GM12878 (cell line): ENCODE data around the gene GSG1L. TPM values are rescaled to one million over a fixed set of nuclear protein-coding genes. Genes with fewer than 3 reads are reported as not detected.
A peak's percentile ranks its signal among the peaks of the same experiment; 100 is the strongest.

Experiments
- ATAC-seq: fragments of 200-7000 bp; cut with Tn5 transposase; 3 replicates; pipeline ENCODE4 v1.9.1; 2020; ENCODE audit warnings: mild to moderate bottlenecking, moderate library complexity
- BruUV-seq: library from RNA; stranded (reverse); fragments of 400-500 nt; replicated peaks from 2 replicates; lab custom pipeline; 2021; lab: Mats Ljungman, UMichigan
- CTCF ChIA-PET: fragments of 300-600 bp; sonication (Branson Sonifier 250); formaldehyde crosslinking; extraction: SDS; loops from one replicate; lab custom pipeline; 2021; ENCODE audit warnings: inconsistent platforms; lab: Yijun Ruan, JAX
- POLR2A ChIA-PET: fragments of 350-600 bp; formaldehyde crosslinking; extraction: SDS; loops from one replicate; lab custom pipeline; 2021; ENCODE audit warnings: inconsistent platforms; lab: Charles Lee
- RAD21 ChIA-PET: fragments of 300-600 bp; sonication (Branson Sonifier 250); formaldehyde crosslinking; loops from one replicate; lab custom pipeline; 2023; ENCODE audit warnings: antibody characterized with exemption; ENCODE audit not compliant: unreplicated experiment; lab: Charles Lee
- SMC1A ChIA-PET: fragments of 300-600 bp; sonication (Branson Sonifier 250); formaldehyde crosslinking; loops from one replicate; lab custom pipeline; 2023; ENCODE audit not compliant: unreplicated experiment, uncharacterized antibody; lab: Charles Lee
- DNase-seq: peaks from one replicate; pipeline ENCODE4 v3.0.0-alpha.2; 2011; ENCODE audit warnings: low read depth, low spot score
- FAIRE-seq: peaks from 3 replicates; lab custom pipeline; 2011; peaks lifted over from hg19 to GRCh38; lab: Jason Lieb, UNC
- H2AFZ ChIP-seq: 2 replicates; pipeline ENCODE4 v1.6.0; 2011; ENCODE audit warnings: low read depth, low read length, control low read depth; ENCODE audit not compliant: control insufficient read depth
- H3K27ac ChIP-seq: 2 replicates; pipeline ENCODE4 v1.5.1; 2011; ENCODE audit warnings: control low read depth; ENCODE audit not compliant: control insufficient read depth, insufficient read depth
- H3K27me3 ChIP-seq, 2 experiments: replicated peaks in 1 of 2; 2 replicates each; pipeline versions ENCODE4 v1.6.0 to v1.6.1; 2011; ENCODE audit warnings: low read length in 1 of 2; ENCODE audit not compliant: control insufficient read depth in 2 of 2, insufficient read depth in 2 of 2
- H3K36me3 ChIP-seq, 2 experiments: 2 replicates each; pipeline ENCODE4 v1.5.1; 2011; ENCODE audit warnings: low read length in 1 of 2; ENCODE audit not compliant: control insufficient read depth in 2 of 2, insufficient read depth in 2 of 2
- H3K4me1 ChIP-seq: 2 replicates; pipeline ENCODE4 v1.6.1; 2011; ENCODE audit warnings: mild to moderate bottlenecking, low read length, moderate library complexity, mixed read lengths; ENCODE audit not compliant: control insufficient read depth, insufficient read depth
- H3K4me2 ChIP-seq: 2 replicates; pipeline ENCODE4 v1.6.0; 2011; ENCODE audit warnings: control low read depth; ENCODE audit not compliant: control insufficient read depth, insufficient read depth
- H3K4me3 ChIP-seq: fragments of 200-600 bp; sonication (generic); 2 replicates; pipeline ENCODE4 v1.5.1; 2016
- H3K79me2 ChIP-seq: 2 replicates; pipeline ENCODE4 v1.6.0; 2011; ENCODE audit warnings: low read length; ENCODE audit not compliant: control insufficient read depth, insufficient read depth
- H3K9ac ChIP-seq: 2 replicates; pipeline ENCODE4 v1.8.0; 2011; ENCODE audit warnings: low read length, control low read depth, mixed read lengths; ENCODE audit not compliant: control insufficient read depth, insufficient read depth
- H3K9me3 ChIP-seq: replicated peaks from 3 replicates; pipeline ENCODE4 v1.5.1; 2011; ENCODE audit warnings: mild to moderate bottlenecking, low read length; ENCODE audit not compliant: control insufficient read depth, insufficient read depth
- H4K20me1 ChIP-seq: 2 replicates; pipeline ENCODE4 v1.6.0; 2011; ENCODE audit not compliant: control insufficient read depth, insufficient read depth
- EZH2 ChIP-seq: IDR thresholded peaks from 2 replicates; pipeline ENCODE4 v1.6.1; 2012; ENCODE audit warnings: low read depth, mild to moderate bottlenecking, control low read depth, inconsistent platforms, low read length, borderline replicate concordance; ENCODE audit not compliant: control insufficient read depth
- MEF2B ChIP-seq: fragments of 450-650 bp; IDR thresholded peaks from 2 replicates; pipeline ENCODE4 v1.6.1; 2018; ENCODE audit warnings: mild to moderate bottlenecking, moderate library complexity; ENCODE audit not compliant: partially characterized antibody, poor library complexity, severe bottlenecking
- RAD21 ChIP-seq: IDR thresholded peaks from 2 replicates; pipeline ENCODE4 v1.6.1; 2011; ENCODE audit warnings: mild to moderate bottlenecking, low read depth, low read length, moderate library complexity; ENCODE audit not compliant: insufficient read depth
- SMC3 ChIP-seq: IDR thresholded peaks from 2 replicates; pipeline ENCODE4 v1.6.1; 2011; ENCODE audit warnings: low read length, improper control_type of control experiment, borderline replicate concordance
- WGBS: methylation state at CpG from one replicate; pipeline ENCODE4 v1.1.6; 2016; ENCODE audit warnings: low lambda C conversion rate; ENCODE audit not compliant: insufficient replicate concordance, insufficient coverage; ENCODE audit errors: missing lambda C conversion rate; 5-methylcytosine and 5-hydroxymethylcytosine counted together
- in situ Hi-C: fragments of 300-500 bp; cut with MboI; formaldehyde crosslinking; loops from 9 replicates; pipeline ENCODE4 v1.14.3; 2018; ENCODE audit warnings: mixed read lengths
- intact Hi-C: fragments of 100-400 bp; cut with micrococcal nuclease; formaldehyde crosslinking; loops from one replicate; pipeline ENCODE4 v1.14.2; 2022; ENCODE audit not compliant: unreplicated experiment
- polyA plus RNA-seq, 11 experiments: library from polyadenylated mRNA; depleted of rRNA in 4 of 11; unstranded in 6 of 11; stranded (reverse) in 5 of 11; fragments of >200 nt; fragmentation: Nextera tagmentation in 4 of 11; fragmentation: Illumina TruSeq in 1 of 11; extraction: Ambion mirVana in 4 of 11; extraction: Trizol in 1 of 11; gene quantifications; 1 replicate in 1 of 11; 2 replicates in 10 of 11; pipeline versions ENCODE4 v1.2.1 to v1.2.3, GENCODE V29; 2011 to 2016; ENCODE audit warnings: inconsistent platforms in 2 of 11, missing spikeins in 2 of 11, low read depth in 1 of 11
- total RNA-seq, 4 experiments: library from RNA; depleted of rRNA in 3 of 4; stranded (reverse); fragments of >200 nt in 3 of 4; fragmentation: Illumina TruSeq in 1 of 4; extraction: Trizol in 1 of 4; gene quantifications; 2 replicates each; pipeline versions ENCODE4 v1.2.1 to v1.2.3, GENCODE V29; 2013 to 2021
- TF ChIP-seq, protein P1 (sequence below): fragments of 450-650 bp; formaldehyde crosslinking; IDR thresholded peaks from 2 replicates; pipeline ENCODE4 v1.4.0; 2022; ENCODE audit warnings: mild to moderate bottlenecking, moderate library complexity
- TF ChIP-seq, protein P2 (sequence below), 3 experiments: IDR thresholded peaks in 2 of 3; conservative IDR thresholded peaks in 1 of 3; 2 replicates each; pipeline ENCODE4 v1.5.1; 2011; ENCODE audit warnings: low read depth in 3 of 3, low read length in 3 of 3, mild to moderate bottlenecking in 3 of 3, control low read depth in 2 of 3, moderate library complexity in 2 of 3, inconsistent platforms in 1 of 3, mixed read lengths in 1 of 3; ENCODE audit not compliant: control insufficient read depth in 2 of 3, insufficient read depth in 1 of 3; ENCODE audit errors: extremely low read depth in 1 of 3

GSG1L gene
- total and polyA plus RNA-seq, 10 of the 15 experiments (the other 5 are each of a cell fraction or from before 2014, with no cell fraction given) = not detected

DNA sequence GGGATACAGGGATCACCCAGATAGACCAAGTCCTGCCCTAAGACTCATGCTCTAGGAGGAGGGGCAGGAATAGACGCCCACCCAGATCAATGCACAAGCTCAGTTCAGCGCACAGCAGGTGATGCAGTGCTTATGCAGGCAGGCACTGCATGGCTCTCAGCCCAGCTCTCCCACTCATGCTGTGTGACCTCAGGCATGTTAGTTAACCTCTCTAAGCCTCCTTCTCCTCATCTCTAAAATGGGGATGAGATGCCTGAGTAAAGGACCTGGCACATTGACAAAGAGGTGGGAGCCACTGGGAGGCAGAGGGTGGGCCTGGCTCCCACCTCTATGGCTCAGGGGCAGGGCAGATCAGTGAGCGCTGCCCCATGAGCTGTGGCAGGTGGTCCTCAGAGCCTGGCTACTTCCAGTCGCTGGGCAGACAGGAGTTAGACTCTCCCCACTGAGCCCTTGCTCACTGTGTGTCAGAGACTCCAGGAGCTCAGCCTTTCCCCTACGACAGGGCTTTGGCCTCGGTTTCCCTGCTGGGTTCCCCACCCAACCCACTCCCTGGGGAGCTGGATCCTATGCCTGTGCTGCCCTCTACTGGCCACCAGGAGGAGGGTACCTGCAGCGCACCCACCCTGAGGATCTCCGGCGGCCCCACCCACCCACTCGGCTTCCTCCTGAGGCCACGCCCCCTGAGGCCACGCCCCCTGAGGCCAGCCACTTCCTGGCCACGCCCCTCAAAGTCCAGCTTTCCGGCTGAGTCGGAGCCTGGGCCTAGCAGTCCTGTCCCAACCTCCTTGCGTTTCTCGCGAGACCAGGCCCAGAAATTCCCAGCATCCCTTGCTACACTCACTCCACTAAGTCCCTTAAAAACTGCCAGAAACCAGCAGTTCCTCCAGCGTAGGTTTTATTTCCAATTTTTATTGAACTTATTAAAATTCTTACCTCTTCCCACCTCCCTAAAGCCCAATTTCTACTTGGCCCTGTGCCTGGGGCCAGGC, 196.1 kb downstream of the GSG1L start:
- no peaks in the 10 kb centered on the region for H3K36me3 ChIP-seq
- no peak for FAIRE-seq
- intact Hi-C loops (no loop called here), in situ Hi-C loops (no loop called here)
- no peak overlapping the region for H3K4me2 ChIP-seq
- peak; percentile 84 for ATAC-seq
- TF ChIP-seq, protein P1, sequence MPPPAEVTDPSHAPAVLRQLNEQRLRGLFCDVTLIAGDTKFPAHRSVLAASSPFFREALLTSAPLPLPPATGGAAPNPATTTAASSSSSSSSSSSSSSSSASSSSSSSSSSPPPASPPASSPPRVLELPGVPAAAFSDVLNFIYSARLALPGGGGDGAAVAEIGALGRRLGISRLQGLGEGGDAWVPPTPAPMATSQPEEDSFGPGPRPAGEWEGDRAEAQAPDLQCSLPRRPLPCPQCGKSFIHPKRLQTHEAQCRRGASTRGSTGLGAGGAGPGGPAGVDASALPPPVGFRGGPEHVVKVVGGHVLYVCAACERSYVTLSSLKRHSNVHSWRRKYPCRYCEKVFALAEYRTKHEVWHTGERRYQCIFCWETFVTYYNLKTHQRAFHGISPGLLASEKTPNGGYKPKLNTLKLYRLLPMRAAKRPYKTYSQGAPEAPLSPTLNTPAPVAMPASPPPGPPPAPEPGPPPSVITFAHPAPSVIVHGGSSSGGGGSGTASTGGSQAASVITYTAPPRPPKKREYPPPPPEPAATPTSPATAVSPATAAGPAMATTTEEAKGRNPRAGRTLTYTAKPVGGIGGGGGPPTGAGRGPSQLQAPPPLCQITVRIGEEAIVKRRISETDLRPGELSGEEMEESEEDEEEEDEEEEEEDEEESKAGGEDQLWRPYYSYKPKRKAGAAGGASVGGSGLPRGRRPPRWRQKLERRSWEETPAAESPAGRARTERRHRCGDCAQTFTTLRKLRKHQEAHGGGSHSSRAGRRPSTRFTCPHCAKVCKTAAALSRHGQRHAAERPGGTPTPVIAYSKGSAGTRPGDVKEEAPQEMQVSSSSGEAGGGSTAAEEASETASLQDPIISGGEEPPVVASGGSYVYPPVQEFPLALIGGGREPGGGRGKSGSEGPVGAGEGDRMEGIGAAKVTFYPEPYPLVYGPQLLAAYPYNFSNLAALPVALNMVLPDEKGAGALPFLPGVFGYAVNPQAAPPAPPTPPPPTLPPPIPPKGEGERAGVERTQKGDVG (CRISPR knock-in tag) = no peak
- TF ChIP-seq, protein P2, sequence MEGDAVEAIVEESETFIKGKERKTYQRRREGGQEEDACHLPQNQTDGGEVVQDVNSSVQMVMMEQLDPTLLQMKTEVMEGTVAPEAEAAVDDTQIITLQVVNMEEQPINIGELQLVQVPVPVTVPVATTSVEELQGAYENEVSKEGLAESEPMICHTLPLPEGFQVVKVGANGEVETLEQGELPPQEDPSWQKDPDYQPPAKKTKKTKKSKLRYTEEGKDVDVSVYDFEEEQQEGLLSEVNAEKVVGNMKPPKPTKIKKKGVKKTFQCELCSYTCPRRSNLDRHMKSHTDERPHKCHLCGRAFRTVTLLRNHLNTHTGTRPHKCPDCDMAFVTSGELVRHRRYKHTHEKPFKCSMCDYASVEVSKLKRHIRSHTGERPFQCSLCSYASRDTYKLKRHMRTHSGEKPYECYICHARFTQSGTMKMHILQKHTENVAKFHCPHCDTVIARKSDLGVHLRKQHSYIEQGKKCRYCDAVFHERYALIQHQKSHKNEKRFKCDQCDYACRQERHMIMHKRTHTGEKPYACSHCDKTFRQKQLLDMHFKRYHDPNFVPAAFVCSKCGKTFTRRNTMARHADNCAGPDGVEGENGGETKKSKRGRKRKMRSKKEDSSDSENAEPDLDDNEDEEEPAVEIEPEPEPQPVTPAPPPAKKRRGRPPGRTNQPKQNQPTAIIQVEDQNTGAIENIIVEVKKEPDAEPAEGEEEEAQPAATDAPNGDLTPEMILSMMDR (IDR thresholded peaks at IDR 0.05 in 2 of 3, conservative IDR thresholded peaks at IDR 0.05 in 1 of 3; ENCODE audit: control insufficient read depth in 2 of 3, extremely low read depth in 1 of 3, insufficient read depth in 1 of 3, low read depth in 3 of 3, low read length in 3 of 3) = peak; percentile 25 to 53 (median 42); a peak in 5 of 6 replicates
- TF ChIP-seq SMC3 = peak; percentile 27; the same call in 1 of the 2 replicates
- peak; percentile 30 for TF ChIP-seq MEF2B
- TF ChIP-seq RAD21 = peak; percentile 43
- no peak for TF ChIP-seq EZH2
- no peak for DNase-seq
- no peak overlapping the region for H3K9ac ChIP-seq
- POLR2A ChIA-PET = no interaction called here
- H3K27ac ChIP-seq = no peak overlapping the region
- 50% methylated on average over 18 of the region's 19 CpGs for WGBS
- peaks cover 1% of the 10 kb centered on the region; the same call in 2 of the 3 replicates for H3K9me3 ChIP-seq
- no peak overlapping the region for H2AFZ ChIP-seq
- RAD21 ChIA-PET = interaction anchor here (0.6 to 1.0 kb wide), 3 partner anchors 88 to 237 kb away, joined by 3 to 5 read pairs (median 3); no protein-coding TSS in a partner anchor
- no peak overlapping the region for H3K4me3 ChIP-seq
- no peaks in the 10 kb centered on the region for H3K27me3 ChIP-seq
- no TSS peak for BruUV-seq
- H3K4me1 ChIP-seq = no peaks in the 10 kb centered on the region
- SMC1A ChIA-PET = interaction anchor here (0.9 kb wide), 1 partner anchor 251 kb away, joined by 4 read pairs; no protein-coding TSS in a partner anchor
- CTCF ChIA-PET = interaction anchor here (0.6 to 2.5 kb wide), 5 partner anchors 176 to 437 kb away, joined by 3 to 8 read pairs (median 4); no protein-coding TSS in a partner anchor
- H4K20me1 ChIP-seq = no peaks in the 10 kb centered on the region
- H3K79me2 ChIP-seq = no peaks in the 10 kb centered on the region
